GM12874 (cell line): ENCODE measurements around the gene EEPD1.

Experiments used
- CTCF ChIP-seq: IDR thresholded peaks from 2 replicates; pipeline ENCODE4 v1.5.1; 2011; ENCODE audit warnings: low read depth, mild to moderate bottlenecking, control low read depth, low read length, moderate library complexity; ENCODE audit not compliant: insufficient read depth

The EEPD1 gene

GRCh38 chr7:36253699-36254098 lies 100.6 kb downstream of the EEPD1 start:
- TF ChIP-seq CTCF, result no peak

DNA sequence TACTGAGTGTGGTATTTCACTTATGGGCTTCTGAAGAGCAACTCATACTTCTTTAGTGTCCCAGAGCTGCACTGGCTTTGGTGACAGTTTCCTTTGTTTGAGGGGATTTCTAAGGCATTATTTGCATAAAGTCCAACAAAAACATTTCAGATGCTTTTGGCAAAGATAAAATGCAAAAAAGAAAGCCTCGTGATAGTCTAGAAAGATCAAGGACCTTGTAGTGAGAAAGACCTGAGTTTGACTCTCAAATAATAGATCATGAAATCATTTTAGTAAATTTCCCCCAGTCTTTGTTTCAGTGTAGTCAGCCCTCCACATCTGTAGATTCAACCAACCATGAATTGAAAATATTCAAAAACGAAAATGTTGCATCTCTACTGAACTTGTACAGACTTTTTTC lies 107.4 kb downstream of the EEPD1 start:
- no peak for TF ChIP-seq CTCF

DNA sequence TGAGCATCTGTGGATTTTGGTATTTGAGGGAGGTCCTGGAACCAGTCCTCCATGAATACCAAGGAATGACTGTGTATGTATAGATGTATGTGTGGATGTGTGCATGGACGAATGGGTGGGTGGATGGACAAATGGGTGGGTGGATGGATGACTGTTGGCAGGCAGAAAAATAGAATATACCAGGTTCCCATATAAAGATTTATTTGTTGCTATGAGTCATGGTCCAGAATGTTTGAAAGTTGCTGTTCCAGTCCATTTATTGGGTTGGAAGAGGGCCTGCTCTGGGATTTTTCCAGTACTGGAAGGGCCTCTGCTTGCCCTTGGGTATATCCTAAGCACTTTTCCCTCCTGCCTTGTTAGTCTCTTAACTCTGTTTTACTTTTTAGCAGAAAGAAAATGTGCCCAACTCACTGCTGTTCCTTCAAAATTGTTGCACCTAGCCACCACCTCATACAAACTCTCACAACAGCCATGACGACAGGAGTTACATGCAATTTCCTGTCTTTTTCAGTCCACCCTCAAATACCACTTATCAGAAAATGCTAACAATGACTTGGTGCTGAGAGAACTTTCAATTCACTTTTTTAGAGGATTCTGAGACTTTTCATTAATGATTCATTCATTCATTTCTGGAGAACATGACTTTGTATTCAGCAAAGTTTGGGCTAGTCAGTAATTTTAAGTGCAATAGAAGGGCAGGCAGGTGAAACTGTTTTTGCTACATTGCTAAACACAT lies 108.1 kb downstream of the EEPD1 start:
- no peak for TF ChIP-seq CTCF

GRCh38 chr7:36262309-36263094 lies 109.4 kb downstream of the EEPD1 start:
- TF ChIP-seq CTCF, result no peak

DNA sequence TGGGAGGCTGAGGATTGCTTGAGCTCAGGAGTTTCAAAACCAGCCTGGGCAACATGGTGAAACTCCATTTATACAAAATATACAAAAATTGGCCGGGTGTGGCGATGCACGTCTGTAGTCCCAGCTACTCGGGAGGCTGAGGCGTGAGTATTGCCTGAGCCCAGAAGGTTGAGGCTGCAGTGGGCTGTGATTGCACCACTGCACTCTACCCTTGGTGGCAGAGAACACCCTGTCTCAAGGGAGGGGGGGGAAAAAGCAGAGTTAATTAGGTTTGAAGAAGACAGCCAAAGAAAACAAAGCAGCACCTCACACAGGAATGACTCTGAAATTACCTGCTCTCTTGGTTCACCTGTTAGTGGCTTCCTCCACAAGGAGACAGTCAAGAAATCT lies 110.0 kb downstream of the EEPD1 start:
- TF ChIP-seq CTCF, result no peak

GRCh38 chr7:36264123-36264801 lies 111.2 kb downstream of the EEPD1 start:
- TF ChIP-seq CTCF, result no peak

GRCh38 chr7:36264913-36265516 lies 112.0 kb downstream of the EEPD1 start:
- TF ChIP-seq CTCF, result no peak
